ENCODE data around the gene GFOD1.

GFOD1 gene

DNA sequence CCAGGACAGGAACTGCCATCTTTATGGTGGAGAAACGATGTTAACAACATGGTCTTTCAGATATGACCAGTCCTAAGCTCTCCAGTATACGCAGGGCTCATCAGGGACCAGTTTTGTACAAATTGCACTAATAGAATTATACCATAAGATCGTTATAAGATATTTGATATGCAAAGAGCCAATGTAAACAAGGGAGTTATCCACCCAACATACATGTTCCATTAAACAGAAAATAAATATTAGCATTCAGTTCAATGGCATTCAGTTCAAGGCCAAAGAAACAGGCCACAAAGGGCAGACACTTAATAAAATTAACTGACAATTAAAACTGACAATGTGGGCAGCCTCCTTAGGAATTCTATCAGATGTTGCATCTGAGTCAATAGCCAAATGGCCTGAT is 2.6 kb downstream of the GFOD1 start:
- no peak for DNase-seq

DNA sequence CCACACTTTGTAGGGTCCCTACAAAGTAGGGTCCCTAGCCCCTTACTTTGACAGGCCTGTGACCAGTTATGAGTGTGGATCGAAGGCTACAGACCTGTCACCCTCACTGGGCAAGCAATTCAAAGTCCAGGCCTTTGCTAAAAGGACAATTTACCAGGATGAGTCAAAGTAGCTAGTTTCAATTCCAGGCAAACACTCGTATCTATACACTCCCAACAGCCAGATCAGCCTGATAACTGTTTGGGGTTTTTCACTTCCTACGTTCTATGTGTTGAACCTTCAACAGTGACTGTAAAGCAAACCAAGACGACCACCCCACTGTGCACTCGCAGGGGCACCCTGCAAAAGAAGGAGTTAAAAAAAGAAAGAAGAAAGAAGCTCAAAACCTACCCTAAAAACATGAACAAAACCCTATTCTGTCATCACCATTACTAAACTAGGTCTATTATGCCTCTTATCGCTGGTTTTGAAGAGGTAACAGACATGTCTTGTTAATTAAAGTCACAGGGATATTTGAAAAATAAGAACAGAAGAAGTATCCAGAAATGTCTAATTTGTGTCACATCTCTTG is 3.2 kb downstream of the GFOD1 start:
- DNase-seq = no peak

DNA sequence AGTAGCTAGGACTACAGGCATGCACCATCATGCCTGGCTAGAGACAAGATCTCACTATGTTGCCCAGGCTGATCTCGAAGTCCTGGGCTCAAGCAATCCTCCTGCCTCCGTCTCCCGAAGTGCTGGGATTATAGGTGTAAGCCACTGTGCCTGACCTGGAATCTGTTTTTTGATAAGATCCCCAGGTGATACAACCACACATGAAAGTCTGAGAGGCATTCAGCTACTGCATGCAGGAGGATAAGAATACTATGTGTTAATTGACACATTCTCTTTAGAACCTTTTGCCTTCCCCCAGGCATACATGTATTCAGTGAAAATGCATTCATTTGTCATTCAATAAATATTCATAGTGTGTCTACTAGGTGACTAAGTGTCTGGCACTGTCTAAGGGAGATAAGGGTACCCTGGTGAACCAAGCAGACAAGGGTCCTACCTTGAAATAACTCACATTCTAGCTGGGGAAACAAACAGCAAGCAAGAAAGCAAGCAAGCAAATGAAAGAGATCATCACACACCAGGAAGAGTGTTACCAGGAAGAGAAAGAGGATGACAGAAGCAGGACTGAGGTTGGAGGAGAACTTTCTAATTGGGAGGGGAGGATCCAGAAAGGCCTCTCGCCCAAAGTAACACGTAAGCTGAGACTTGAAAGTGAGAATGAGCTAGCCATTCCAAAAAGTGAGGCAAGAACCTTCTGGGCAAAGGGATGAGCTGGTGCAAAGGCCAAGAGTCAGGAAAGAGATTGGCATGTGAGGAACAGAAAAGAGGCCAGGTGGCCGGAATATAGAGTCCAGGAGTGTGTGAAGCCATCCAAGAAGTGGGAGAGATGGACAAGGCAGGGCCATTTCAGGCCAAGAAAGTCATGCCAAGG is 6.5 kb downstream of the GFOD1 start:
- no peak for DNase-seq

DNA sequence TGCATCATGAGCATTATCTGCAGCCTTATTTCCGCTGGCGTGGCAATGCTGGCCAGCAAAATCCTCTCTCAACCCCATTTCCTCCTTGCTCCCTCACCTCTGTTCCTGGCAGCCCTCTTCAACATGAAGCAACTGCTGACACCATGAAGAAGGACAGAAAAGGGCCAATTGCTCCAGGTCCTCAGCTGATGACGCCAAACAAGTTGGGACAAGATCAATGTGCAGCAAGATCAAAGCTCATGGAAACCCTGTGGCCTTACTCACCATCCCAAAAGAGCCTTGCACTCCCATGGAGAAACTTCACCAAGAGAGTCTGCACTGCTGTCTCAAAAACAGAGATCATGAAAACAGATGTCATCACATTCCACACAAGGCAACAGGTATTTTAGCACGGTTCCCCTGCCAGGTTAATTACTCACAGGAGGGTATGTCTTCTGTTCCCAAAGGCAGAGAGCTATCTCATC is 7.4 kb downstream of the GFOD1 start:
- no peak for DNase-seq

DNA sequence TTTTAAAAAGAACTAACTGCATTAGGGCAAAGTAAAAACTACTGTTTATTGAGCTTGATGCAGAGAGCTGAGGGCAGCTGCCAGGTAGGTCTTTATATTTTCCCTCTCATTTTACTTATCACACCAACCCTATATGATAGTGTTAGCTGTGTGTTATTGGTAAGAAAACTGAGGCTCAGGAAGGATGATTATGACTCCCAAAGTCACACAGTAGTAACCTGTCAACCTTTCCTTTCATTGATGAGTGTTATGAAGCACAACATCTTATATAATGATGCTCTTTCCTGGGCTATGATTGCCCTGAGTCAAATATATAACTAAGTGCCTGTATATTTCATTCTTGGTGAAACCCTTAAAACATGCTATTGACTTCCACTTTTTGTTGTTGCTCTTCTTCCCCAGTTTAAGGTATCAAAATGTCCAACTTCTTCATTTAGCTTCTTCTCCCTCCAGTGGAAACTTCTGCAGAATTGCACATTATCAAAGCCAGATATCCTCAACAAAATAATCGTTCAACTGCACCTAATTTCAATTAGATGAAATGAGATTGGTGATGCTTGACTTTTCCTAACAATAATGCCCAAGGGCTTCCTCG is 8.1 kb downstream of the GFOD1 start:
- DNase-seq = no peak

DNA sequence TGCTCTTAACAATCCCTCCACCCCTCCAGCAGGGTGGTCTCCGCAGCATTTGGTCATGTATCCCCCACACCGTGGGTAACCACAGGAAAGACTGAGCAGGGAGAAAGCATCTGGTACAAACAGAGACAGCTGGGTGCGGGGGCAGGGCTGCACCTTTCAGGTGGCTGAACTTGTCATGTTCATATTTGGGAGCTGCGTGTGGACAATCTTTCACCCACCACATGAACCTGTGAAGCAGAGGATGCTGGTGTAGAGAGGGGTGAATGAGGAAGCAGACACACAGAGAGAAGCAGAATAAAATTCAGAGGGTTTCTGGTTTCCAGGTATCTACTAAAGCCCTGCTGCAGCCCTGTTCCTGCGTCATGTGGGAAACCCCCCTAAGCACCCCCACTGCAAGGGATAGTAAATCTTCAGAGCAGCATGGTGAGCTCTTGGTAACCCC is 8.9 kb downstream of the GFOD1 start:
- no peak for DNase-seq

DNA sequence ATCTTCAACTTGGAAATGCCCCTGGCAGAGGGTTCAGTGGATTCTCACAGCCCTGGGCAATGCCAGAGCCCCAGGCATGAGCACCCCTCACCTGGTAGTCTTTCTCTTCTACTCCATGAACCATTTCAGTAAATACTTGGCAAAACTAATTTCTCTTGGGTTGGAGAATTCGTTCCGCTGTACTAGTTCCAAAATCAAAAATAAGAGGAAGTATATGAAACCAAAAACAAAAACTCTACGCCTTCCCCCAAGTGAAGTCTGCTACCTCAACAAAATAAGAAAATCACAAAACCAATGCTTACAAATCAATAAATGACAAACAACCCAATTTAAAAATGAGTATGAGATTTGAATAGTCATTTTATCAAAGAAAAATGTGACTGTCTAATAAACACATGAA is 12.6 kb downstream of the GFOD1 start:
- no peak for DNase-seq

DNA sequence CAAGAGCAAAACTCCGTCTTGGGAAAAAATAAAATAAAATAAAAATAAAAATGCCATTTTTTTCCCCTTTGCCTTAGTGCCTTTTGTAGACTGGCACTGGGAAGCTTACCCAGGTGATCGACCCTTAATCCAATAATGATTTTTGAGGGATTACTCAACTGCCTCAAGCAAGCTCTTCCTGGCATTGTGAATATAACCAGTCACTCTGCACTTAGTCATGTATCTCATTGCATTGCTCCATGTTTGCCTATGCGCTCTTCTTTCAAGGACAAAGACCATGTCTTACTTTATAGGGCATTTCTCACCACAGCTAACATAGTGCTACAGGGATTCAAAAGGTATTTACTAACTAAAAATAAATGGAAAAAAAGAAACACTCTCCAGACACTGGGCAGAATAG is 13.0 kb downstream of the GFOD1 start:
- DNase-seq = no peak

DNA sequence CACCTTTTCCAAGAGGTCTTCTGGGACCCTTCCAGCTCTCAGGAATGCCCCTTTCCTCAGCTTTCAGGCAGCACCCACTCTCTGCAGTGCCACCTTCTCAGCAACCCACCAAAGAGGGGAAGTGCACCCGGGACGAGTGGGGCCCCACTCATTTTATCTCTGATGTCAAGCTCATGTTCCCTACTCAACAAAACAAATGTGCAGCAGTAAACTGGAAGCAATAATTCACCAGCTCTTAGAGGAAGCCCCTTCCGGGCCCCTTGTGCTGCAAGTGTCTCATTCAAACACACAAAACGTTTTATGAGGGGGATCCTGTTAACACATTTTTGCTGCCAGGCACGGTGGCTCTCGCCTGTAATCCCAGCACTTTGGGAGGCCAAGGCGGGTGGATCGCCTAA is 13.6 kb downstream of the GFOD1 start:
- DNase-seq = no peak

DNA sequence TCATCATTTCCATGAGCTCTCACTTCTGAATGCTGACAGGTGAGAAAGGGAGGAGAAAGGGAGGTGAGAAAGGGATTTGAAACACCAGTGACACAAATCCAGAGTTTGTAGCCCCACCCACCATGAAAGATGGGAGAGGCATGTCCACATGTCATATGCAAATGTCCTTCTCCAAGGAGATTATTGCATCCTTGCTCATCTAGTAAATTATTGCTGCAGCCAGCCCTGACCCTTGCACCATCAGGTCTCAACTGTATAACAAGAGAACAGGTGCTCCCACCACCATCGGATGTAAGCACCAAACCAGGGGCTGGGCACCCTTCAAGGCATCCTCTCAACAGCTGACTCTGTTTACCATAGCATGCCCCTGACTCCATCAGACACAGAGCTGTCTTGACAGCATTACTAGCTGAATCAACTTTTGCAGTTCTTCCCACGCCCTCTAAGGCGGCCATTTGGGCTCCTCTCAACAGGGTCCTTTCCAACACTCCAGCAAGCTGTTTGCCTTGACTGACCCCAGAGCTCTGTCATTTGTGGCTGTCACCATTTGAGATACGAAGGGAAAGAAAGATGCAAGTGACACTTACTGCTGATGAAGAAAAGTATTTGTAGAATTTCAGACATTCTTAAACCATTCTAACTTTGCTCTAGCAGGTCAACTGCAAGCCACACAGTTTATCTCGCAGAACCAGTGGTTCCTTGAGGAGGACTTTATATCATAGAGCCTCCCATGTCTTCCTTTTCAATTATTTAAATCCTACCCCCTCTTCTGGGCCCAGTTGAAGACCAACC is 14.2 kb downstream of the GFOD1 start:
- DNase-seq = no peak

DNA sequence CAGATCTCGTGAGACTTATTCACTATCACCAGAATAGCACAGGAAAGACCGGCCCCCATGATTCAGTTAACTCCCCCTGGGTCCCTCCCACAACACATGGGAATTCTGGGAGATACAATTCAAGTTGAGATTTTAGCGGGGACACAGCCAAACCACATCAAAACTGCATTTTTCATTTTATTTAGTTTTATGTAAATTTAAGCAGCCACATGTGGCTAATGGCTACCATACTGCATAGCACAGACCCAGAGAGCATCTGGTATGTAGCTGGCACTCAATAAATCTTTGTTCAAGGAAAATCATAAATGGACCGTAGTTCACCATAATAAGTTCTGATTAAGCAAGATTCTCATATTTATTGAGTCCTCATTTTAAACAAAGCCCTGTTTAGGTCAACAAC is 15.3 kb downstream of the GFOD1 start:
- no peak for DNase-seq

DNA sequence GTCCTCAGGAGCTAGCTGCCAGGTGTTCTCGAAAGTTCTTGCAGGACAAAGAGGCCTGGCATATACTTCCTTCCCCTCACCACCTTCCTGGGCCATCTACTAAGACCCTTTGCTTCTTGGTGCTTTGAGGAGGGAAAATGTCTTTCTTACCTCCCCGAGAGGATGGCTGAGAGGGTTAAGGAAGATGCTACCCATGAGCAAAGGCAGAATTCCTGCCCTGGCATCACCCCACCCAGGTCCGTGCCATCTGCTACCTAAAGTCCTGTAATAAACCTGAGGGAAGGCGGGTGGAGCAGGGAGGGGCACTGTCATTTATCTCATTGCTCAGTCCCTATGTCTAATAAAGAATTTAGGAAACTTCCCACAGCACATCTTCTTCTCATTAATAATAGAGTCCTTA is 16.2 kb downstream of the GFOD1 start:
- DNase-seq = no peak

DNA sequence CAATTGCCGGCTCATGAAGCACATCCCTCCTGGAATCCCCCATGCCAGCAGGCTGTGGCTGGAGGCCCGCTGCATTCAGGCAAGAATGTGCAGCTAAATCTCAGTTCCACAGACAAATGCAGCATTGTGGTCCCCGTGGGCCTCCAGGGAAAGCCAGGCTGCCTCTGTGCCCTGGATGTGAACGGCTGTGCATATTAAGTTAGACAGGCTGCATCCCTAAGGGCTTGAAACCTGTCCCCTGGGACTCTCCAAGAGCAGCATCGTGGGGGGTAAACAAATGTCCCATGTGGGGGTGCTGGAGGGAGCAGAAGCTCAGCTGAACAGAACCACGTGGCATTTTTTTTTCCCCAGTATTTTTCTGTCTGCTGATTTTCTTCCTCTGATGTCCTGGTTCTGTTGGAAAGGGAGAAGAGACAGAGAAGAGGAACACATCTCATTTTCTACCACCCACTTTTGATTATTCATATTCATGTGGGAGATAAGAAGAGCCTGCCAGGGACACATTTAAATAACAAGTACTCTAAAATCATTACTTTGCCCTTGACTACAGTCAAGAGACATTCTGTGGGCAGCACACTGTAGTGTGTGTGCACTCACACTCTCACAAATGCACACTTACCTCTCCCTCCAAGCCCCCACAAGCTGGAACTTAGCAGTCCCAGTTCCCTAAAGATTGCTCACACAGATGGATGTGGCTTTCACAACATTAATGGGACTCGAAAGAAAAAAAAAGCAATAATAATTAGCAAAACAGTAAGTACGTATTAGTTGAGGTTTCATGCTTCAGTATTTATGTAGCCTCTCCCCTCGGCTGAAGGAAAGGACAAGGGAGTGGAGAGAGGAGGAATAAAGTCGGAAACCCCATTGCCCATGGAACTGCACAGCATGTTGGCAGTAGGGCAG is 16.9 kb downstream of the GFOD1 start:
- DNase-seq = no peak

DNA sequence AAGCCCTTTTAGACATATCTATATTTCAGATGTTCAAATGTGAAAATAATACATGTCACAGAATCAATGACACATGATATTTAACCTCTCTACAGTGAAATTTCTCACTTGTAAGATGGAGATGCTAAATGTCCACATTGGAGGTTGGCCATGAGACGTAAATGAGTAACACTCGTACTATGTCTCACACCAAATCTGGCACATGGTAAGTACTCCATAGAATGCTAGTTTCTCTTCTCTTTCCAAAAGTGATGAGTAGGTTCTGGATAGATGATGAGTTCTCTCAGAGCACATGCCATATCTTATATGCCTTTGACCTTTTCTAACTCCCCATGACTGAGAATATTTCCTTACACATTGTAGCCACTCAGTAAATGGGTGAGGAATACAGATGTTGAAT is 17.7 kb downstream of the GFOD1 start:
- DNase-seq = no peak

DNA sequence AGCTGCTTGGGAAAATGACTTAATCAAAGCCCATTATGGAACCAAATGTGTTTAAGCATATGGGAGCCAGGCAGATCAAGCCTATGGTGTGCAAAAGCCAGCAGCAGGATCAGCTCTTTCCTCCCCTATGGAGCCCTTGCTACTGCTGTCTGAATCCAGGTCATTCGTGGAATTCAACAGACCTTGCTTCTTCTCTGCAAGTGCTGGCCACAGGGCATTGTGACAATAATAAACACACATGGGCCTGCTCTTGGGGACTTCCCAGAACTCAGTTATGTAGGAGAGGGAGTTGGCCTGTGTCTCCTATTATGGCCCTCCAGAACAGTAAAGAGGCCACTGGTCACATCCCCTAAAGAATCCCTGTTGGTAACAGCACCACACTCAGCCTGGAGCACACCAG is 18.6 kb downstream of the GFOD1 start:
- no peak for DNase-seq

DNA sequence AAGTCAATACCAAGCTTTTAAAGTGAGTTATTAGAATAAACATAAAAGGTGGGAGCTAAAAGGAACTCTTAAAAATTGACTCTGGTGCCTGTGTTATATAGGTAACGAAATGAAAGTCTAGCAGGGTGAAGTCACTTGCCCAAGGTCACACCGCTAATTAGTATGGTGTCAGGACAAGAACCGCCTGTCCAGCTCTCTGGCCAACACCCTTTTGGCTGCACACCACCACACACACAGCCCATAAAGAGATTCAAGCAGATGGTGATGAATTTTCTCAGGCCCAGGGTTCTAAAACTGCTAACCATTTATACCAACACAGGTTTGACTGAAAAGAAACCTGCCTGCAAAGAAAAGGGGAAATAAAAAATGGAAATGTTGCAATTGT is 20.2 kb downstream of the GFOD1 start:
- DNase-seq = no peak

DNA sequence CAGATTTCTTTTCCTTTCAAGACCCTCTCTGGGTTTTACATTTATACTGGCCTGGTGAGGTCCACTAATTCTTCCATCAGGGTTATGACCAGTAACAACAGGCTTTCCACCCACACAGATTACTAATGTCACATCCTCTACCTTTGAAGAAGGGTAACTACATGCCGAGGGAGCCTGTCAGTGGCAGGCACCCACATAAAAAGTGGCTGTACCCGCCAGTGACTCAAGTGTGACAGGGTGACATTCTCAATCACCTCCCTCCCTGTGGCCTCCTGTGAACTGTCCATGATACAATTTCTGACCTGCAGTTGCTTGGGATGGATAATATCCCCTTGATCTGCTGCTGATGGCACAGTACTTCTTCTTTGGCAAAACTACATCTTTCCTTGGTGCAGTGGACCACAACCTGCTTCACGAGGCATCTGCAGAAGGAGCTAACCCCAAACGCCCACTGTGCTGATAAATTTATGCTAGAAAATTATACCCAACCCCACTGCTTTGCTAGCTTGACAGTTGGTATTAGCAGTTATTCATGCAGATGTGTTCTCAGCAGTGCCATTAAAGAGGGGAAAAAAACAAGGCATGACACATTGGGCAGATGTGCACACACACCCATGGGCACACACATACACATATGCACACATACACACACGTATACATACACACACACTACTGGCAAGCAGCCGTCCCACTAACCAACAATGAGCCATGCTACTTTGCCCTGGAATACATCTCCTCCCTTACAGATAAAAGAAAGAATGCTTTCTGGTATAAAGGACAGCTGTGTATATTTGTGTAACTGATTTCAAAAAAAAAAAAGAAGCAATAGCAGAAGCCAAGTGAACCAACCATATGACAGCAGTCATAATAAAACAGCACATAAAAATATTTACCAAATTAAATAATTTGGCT is 20.8 kb downstream of the GFOD1 start:
- no peak for DNase-seq

DNA sequence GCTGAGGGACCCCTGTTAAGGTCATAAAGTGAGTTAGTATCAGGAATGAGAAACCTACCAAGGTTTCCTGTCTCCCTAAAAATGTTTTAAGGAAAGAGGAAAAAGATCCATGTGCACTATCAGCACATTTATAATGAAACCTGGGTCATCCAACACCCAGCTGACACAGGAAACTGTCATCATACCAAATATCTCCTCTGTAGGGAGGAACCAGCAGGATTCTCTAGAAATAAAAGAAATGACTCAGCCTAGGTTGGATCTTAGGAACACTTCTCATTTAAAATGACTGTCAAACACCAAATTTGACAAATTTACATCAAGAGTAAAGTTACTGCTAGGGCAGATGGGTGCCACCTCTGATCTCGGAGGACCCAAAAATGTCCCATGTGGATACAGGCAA is 21.7 kb downstream of the GFOD1 start:
- DNase-seq = no peak

DNA sequence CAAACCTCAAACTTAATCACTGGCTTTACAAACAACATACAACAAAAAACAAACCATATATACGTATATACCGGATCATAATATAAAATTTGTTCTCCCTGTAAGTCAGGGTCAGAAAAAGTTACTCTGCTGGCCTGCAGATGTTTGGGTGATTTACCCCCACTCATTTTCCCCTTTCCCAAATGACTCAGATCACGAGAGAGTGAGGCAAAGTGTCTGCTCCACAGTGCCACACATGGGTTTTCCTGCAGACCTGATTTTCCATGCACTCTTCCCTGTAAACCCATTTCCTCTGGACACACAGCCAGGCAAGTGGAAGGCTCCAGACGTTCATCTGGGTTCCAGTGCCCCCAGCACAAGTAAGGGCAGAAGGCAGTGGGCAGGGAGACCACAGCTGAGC is 23.5 kb downstream of the GFOD1 start:
- no peak for DNase-seq

DNA sequence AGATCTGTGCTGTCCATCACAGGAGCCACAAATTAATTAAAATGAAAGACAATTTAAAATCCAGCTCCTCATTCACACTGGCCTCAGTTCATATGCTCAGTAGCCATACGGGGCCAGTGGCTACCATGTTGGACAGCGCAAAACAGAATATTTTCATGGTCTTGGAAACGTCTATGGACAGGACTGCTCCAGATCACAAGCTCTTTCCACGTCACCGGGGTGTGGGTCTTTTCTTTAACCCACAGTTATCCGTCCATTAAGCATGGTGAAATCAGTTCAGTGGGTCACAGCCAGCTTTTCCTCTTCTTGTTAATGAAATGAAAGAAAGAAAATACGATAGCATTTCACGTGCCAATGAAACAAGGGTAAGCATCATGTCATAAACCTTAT is 24.1 kb downstream of the GFOD1 start:
- no peak for DNase-seq
